GM19397 (cell line): ENCODE data around the gene FHOD3.

Source experiments
- ATAC-seq: cut with Tn5 transposase; IDR thresholded peaks from one replicate; pipeline ENCODE4 v1.9.1; 2021; ENCODE audit warnings: mild to moderate bottlenecking, moderate library complexity; ENCODE audit not compliant: unreplicated experiment

Gene FHOD3

GRCh38 chr18:36580266-36580665, 282.8 kb downstream of the FHOD3 start:
- ATAC-seq: no peak

- no peak for ATAC-seq
These were observed 283.6 kb downstream of the FHOD3 start for GRCh38 chr18:36580874-36581750.

GRCh38 chr18:36582988-36583745, 285.7 kb downstream of the FHOD3 start:
- no peak for ATAC-seq

GRCh38 chr18:36589857-36590543, 292.5 kb downstream of the FHOD3 start:
- no peak for ATAC-seq

- ATAC-seq: no peak
These were observed 293.4 kb downstream of the FHOD3 start for GRCh38 chr18:36590621-36591580.

GRCh38 chr18:36592282-36592681, 294.8 kb downstream of the FHOD3 start:
- no peak for ATAC-seq

- ATAC-seq: no peak
These were observed 295.5 kb downstream of the FHOD3 start for GRCh38 chr18:36593001-36593400.

GRCh38 chr18:36593641-36594040, 296.1 kb downstream of the FHOD3 start:
- ATAC-seq: no peak

GRCh38 chr18:36594621-36595020, 297.1 kb downstream of the FHOD3 start:
- ATAC-seq: no peak

GRCh38 chr18:36595046-36595817, 297.7 kb downstream of the FHOD3 start:
- no peak for ATAC-seq

- no peak for ATAC-seq
These were observed 298.3 kb downstream of the FHOD3 start for GRCh38 chr18:36595818-36596215.

GRCh38 chr18:36597636-36598035, 300.1 kb downstream of the FHOD3 start:
- no peak for ATAC-seq

GRCh38 chr18:36600548-36600947, 303.0 kb downstream of the FHOD3 start:
- ATAC-seq: no peak

- ATAC-seq: no peak
These were observed 303.8 kb downstream of the FHOD3 start for GRCh38 chr18:36601316-36601715.

- no peak for ATAC-seq
These were observed 304.6 kb downstream of the FHOD3 start for GRCh38 chr18:36602071-36602470.

- ATAC-seq: no peak
These were observed 305.1 kb downstream of the FHOD3 start for GRCh38 chr18:36602620-36603019.

GRCh38 chr18:36608107-36608506, 310.6 kb downstream of the FHOD3 start:
- no peak for ATAC-seq

- no peak for ATAC-seq
These were observed 312.7 kb downstream of the FHOD3 start for GRCh38 chr18:36610258-36610657.

GRCh38 chr18:36610661-36611060, 313.1 kb downstream of the FHOD3 start:
- ATAC-seq: no peak

GRCh38 chr18:36613069-36613468, 315.6 kb downstream of the FHOD3 start:
- ATAC-seq: no peak
